K562 (cell line): Measurements from ENCODE around the gene RPLP2. TPM values are rescaled to one million over a fixed set of nuclear protein-coding genes. Genes with fewer than 3 reads are reported as not detected.
A peak's percentile ranks its signal among the peaks of the same experiment; 100 is the strongest.

Experiments used
- ATAC-seq: fragments of 200-7000 bp; cut with Tn5 transposase; 3 replicates; pipeline ENCODE4 v1.9.1; 2020; ENCODE audit warnings: moderate library complexity
- BruUV-seq: library from RNA; stranded (reverse); fragments of 400-500 nt; replicated peaks from 2 replicates; lab custom pipeline; 2021; lab: Mats Ljungman, UMichigan
- CTCF ChIA-PET: fragments of 300-600 bp; formaldehyde crosslinking; extraction: SDS; loops from one replicate; lab custom pipeline; 2021; ENCODE audit warnings: low intra/inter-chr PET ratio; lab: Yijun Ruan, JAX
- POLR2A ChIA-PET: fragments of 300-600, 350-650 bp; sonication (Branson Sonifier 250); formaldehyde crosslinking; extraction: SDS; loops from one replicate; lab custom pipeline; 2021; ENCODE audit warnings: antibody characterized with exemption, inconsistent platforms; lab: Yijun Ruan, JAX
- DNase-seq, 4 experiments: peaks; one replicate each; pipeline versions ENCODE4 v3.0.0 to v3.0.0-alpha.2; 2011 to 2018; ENCODE audit warnings: low spot score in 3 of 4, mixed read lengths in 3 of 4; ENCODE audit errors: extremely low read depth in 1 of 4
- FAIRE-seq: peaks from 2 replicates; lab custom pipeline; 2011; peaks lifted over from hg19 to GRCh38; lab: Jason Lieb, UNC
- H2AFZ ChIP-seq: 2 replicates; pipeline ENCODE4 v1.6.0; 2011; ENCODE audit warnings: low read depth, low read length, control low read depth, inconsistent platforms
- H3K27ac ChIP-seq: fragments of 200-600 bp; 3 replicates; pipeline ENCODE4 v1.8.0; 2011; ENCODE audit warnings: low read depth, mild to moderate bottlenecking, control low read depth, inconsistent platforms, low read length, moderate library complexity, mixed read lengths; ENCODE audit errors: extremely low read depth
- H3K27me3 ChIP-seq, 2 experiments: fragments of 300-600 bp in 1 of 2; 2 replicates in 1 of 2; 3 replicates in 1 of 2; pipeline versions ENCODE4 v1.6.0 to v1.8.0; 2011; ENCODE audit warnings: inconsistent platforms in 2 of 2, low read length in 2 of 2, mild to moderate bottlenecking in 1 of 2, mixed read lengths in 1 of 2, moderate library complexity in 1 of 2; ENCODE audit not compliant: control insufficient read depth in 2 of 2, insufficient read depth in 2 of 2
- H3K36me3 ChIP-seq: fragments of 300-600 bp; 3 replicates; pipeline ENCODE4 v1.8.0; 2011; ENCODE audit warnings: mild to moderate bottlenecking, low read length, inconsistent platforms; ENCODE audit not compliant: control insufficient read depth, insufficient read depth
- H3K4me1 ChIP-seq, 2 experiments: fragments of 200-600 bp in 1 of 2; replicated peaks in 1 of 2; 2 replicates in 1 of 2; 3 replicates in 1 of 2; pipeline versions ENCODE4 v1.5.1 to v1.8.0; 2011; ENCODE audit warnings: inconsistent platforms in 2 of 2, low read length in 2 of 2, mild to moderate bottlenecking in 1 of 2, mixed read lengths in 1 of 2, moderate library complexity in 1 of 2; ENCODE audit not compliant: control insufficient read depth in 2 of 2, insufficient read depth in 2 of 2
- H3K4me2 ChIP-seq: 2 replicates; pipeline ENCODE4 v1.6.1; 2011; ENCODE audit warnings: low read length, control low read depth, inconsistent platforms, mixed read lengths; ENCODE audit not compliant: insufficient read depth
- H3K4me3 ChIP-seq: fragments of 200-600 bp; sonication (generic), shearing (Covaris generic); 2 replicates; pipeline ENCODE4 v1.5.1; 2016; ENCODE audit warnings: control low read depth, inconsistent platforms
- H3K79me2 ChIP-seq: fragments of 200-600 bp; 3 replicates; pipeline ENCODE4 v1.8.0; 2011; ENCODE audit warnings: low read length, inconsistent platforms; ENCODE audit not compliant: control insufficient read depth, insufficient read depth
- H3K9ac ChIP-seq, 2 experiments: 2 replicates each; pipeline versions ENCODE4 v1.6.0 to v1.6.1; 2011; ENCODE audit warnings: low read depth in 2 of 2, low read length in 2 of 2, control low read depth in 1 of 2, inconsistent platforms in 1 of 2, mild to moderate bottlenecking in 1 of 2, mixed read lengths in 1 of 2; ENCODE audit not compliant: insufficient read depth in 1 of 2
- H3K9me1 ChIP-seq: one replicate; pipeline ENCODE4 v1.6.0; 2011; ENCODE audit warnings: inconsistent platforms, mild to moderate bottlenecking, low read length, moderate library complexity; ENCODE audit not compliant: control insufficient read depth, insufficient read depth
- H3K9me3 ChIP-seq: replicated peaks from 2 replicates; pipeline ENCODE4 v1.5.1; 2011; ENCODE audit warnings: low read depth, low read length, inconsistent platforms; ENCODE audit not compliant: control insufficient read depth, insufficient read depth
- H4K20me1 ChIP-seq: replicated peaks from 2 replicates; pipeline ENCODE4 v1.6.1; 2011; ENCODE audit warnings: low read length, inconsistent platforms, mixed read lengths; ENCODE audit not compliant: control insufficient read depth, insufficient read depth
- ATF3 ChIP-seq, 2 experiments: fragments of 450-650 bp in 1 of 2; sonication (generic) in 1 of 2; formaldehyde crosslinking in 1 of 2; IDR thresholded peaks in 1 of 2; conservative IDR thresholded peaks in 1 of 2; 2 replicates each; pipeline versions ENCODE4 v1.6.1 to v1.8.1; 2016 to 2023; ENCODE audit warnings: mild to moderate bottlenecking in 2 of 2, moderate library complexity in 2 of 2, inconsistent platforms in 1 of 2, missing genetic modification reagents in 1 of 2
- CCNT2 ChIP-seq: IDR thresholded peaks from 2 replicates; pipeline ENCODE4 v1.6.1; 2011; ENCODE audit warnings: borderline replicate concordance, low read depth, mild to moderate bottlenecking, moderate library complexity, mixed read lengths, low read length; ENCODE audit not compliant: insufficient read length; ENCODE audit errors: extremely low read depth
- CEBPB ChIP-seq: fragments of 450-650 bp; IDR thresholded peaks from 2 replicates; pipeline ENCODE4 v1.6.1; 2016; ENCODE audit warnings: missing genetic modification characterization, missing compliant biosample characterization
- CEBPG ChIP-seq, 3 experiments: fragments of 200-800 bp in 1 of 3; sonication (Bioruptor generic) in 1 of 3; sonication (generic) in 1 of 3; formaldehyde crosslinking in 1 of 3; IDR thresholded peaks in 2 of 3; conservative IDR thresholded peaks in 1 of 3; 2 replicates each; pipeline versions ENCODE4 v1.6.1 to v1.8.0; 2016 to 2022; ENCODE audit warnings: missing compliant biosample characterization in 2 of 3, missing genetic modification characterization in 2 of 3, mild to moderate bottlenecking in 1 of 3, missing genetic modification reagents in 1 of 3
- E2F3 ChIP-seq: fragments of 250-450 bp; sonication (Bioruptor Pico); IDR thresholded peaks from 2 replicates; pipeline ENCODE4 v1.4.0; 2020; ENCODE audit warnings: mild to moderate bottlenecking
- EHMT2 ChIP-seq: fragments of 450-650 bp; IDR thresholded peaks from 2 replicates; pipeline ENCODE4 v1.6.1; 2018; ENCODE audit warnings: antibody characterized with exemption
- KLF16 ChIP-seq: IDR thresholded peaks from 2 replicates; pipeline ENCODE4 v1.6.1; 2016; ENCODE audit warnings: antibody characterized with exemption
- POLR2G ChIP-seq: fragments of 200-400 bp; formaldehyde crosslinking; IDR thresholded peaks from 2 replicates; pipeline ENCODE4 v1.6.1; 2017; ENCODE audit warnings: low read depth, mild to moderate bottlenecking, antibody characterized with exemption, low read length, moderate library complexity
- TFAP4 ChIP-seq: sonication (generic); formaldehyde crosslinking; IDR thresholded peaks from 2 replicates; pipeline ENCODE4 v1.8.0; 2022; ENCODE audit warnings: missing genetic modification reagents, mild to moderate bottlenecking, moderate library complexity, borderline replicate concordance
- ZBTB7A ChIP-seq: IDR thresholded peaks from 2 replicates; pipeline ENCODE4 v1.6.1; 2011; ENCODE audit warnings: low read depth, mild to moderate bottlenecking, low read length, moderate library complexity, borderline replicate concordance; ENCODE audit not compliant: control insufficient read depth
- ZNF146 ChIP-seq: IDR thresholded peaks from one replicate; pipeline ENCODE4 v1.6.1; 2018; ENCODE audit warnings: missing compliant biosample characterization; ENCODE audit not compliant: unreplicated experiment
- ZNF197 ChIP-seq: fragments of 200-800 bp; sonication (Bioruptor generic); IDR thresholded peaks from 2 replicates; pipeline ENCODE4 v1.6.1; 2016; ENCODE audit warnings: low read depth, missing genetic modification characterization, missing compliant biosample characterization
- WGBS: fragments of 100-300 bp; shearing (Covaris generic); methylation state at CpG from one replicate; pipeline ENCODE4 v1.1.6; 2016; ENCODE audit warnings: low coverage, mixed read lengths; ENCODE audit not compliant: insufficient coverage; ENCODE audit errors: missing lambda C conversion rate; 5-methylcytosine and 5-hydroxymethylcytosine counted together
- in situ Hi-C: fragments of 300-500 bp; cut with MboI; formaldehyde crosslinking; loops from 4 replicates; pipeline ENCODE4 v1.15.0; 2018; ENCODE audit warnings: inconsistent platforms, mixed read lengths
- intact Hi-C: fragments of 100-400 bp; cut with micrococcal nuclease; formaldehyde crosslinking; loops from 2 replicates; pipeline ENCODE4 v1.14.2; 2022
- polyA plus RNA-seq, 8 experiments: library from polyadenylated mRNA; depleted of rRNA in 4 of 8; stranded (reverse) in 5 of 8; unstranded in 3 of 8; fragments of >200 nt; fragmentation: Nextera tagmentation in 2 of 8; fragmentation: Illumina TruSeq in 1 of 8; extraction: Ambion mirVana in 2 of 8; extraction: Trizol in 1 of 8; gene quantifications; 2 replicates each; pipeline versions ENCODE4 v1.2.1 to v1.2.3, GENCODE V29; 2011 to 2014; ENCODE audit warnings: inconsistent platforms in 1 of 8, missing spikeins in 1 of 8
- total RNA-seq, 7 experiments: library from RNA; depleted of rRNA in 6 of 7; stranded (reverse); fragments of >200 nt in 6 of 7; fragmentation: Illumina TruSeq in 2 of 7; extraction: Trizol in 2 of 7; gene quantifications; 2 replicates each; pipeline versions ENCODE4 v1.2.1 to v1.2.3, GENCODE V29; 2011 to 2021; ENCODE audit warnings: low replicate concordance in 1 of 7
- TF ChIP-seq, protein P1 (sequence below): IDR thresholded peaks from 2 replicates; pipeline ENCODE4 v1.6.1; 2011; ENCODE audit not compliant: insufficient read length; ENCODE audit errors: extremely low read depth
- TF ChIP-seq, protein P2 (sequence below): sonication (generic); formaldehyde crosslinking; IDR thresholded peaks from 2 replicates; pipeline ENCODE4 v1.9.0; 2022; ENCODE audit warnings: mild to moderate bottlenecking, missing genetic modification reagents

RPLP2 gene
- total and polyA plus RNA-seq, 9 of the 15 experiments (the other 6 are each of a cell fraction or from before 2014, with no cell fraction given): 528 to 3,807 (median 1,633) TPM

DNA sequence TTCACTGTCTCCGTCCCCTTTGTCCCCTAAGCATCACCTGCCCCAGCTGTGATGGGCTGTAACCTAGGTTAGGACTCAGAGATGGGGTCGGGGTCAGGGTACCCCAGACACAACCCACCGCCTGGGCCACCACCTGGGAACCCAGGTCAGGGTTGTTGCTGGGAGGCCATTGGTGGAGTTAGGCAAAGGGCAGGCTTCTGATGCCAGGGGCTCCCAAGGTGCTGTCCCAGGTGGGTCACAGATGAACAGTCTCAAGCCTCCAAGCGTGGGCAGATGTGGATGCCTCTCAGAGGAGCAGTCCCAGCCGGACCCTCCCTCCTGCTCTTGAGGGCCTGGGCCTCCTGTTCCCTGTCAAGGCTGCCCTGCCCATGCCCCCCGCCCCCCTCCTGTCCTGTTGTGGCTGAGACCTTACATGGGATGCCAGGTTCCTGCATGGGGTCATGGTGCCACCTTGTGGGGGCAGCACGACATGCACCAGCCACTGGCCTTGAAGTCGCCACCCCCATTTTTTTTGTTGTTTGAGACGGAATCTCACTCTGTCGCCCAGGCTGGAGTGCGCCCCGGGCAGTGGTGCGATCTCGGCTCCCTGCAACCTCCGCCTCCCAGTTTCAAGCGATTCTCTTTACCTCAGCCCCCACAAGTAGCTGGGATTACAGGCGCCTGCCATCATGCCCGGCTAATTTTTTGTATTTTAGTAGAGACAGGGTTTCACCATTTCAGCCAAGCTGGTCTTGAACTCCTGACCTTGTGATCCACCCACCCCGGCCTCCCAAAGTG is 44.6 kb upstream of the RPLP2 start (continued):
- TF ChIP-seq, protein P1, sequence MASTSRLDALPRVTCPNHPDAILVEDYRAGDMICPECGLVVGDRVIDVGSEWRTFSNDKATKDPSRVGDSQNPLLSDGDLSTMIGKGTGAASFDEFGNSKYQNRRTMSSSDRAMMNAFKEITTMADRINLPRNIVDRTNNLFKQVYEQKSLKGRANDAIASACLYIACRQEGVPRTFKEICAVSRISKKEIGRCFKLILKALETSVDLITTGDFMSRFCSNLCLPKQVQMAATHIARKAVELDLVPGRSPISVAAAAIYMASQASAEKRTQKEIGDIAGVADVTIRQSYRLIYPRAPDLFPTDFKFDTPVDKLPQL: no peak
- TF ChIP-seq ZNF146 (CRISPR knock-in tag) (no peak), TFAP4 (CRISPR knock-in tag) (no peak)

DNA sequence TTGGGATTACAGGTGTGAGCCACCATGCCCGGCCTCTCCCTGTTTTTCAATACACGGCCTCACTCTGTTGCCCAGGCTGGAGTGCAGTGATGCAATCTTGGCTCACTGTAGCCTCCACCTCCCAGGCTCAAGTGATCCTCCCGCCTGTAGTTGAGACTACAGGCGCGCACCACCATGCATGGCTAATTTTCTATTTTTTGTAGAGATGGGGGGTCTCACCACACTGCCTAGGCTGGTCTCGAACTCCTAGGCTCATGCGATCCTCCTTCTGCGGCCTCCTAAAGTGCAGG is 44.0 kb upstream of the RPLP2 start:
- Histone ChIP-seq H3K9me3 (no peaks in the 10 kb centered on the region), H3K27ac (no peak overlapping the region), H3K27me3 (no peaks in the 10 kb centered on the region), H3K79me2 (0 out of 3 replicates have a peak, but pooled peaks cover 9% of the 10 kb centered on the region), H3K4me3 (no peak overlapping the region), H4K20me1 (peaks cover 36% of the 10 kb centered on the region), H2AFZ (no peak overlapping the region), H3K36me3 (peaks cover 81% of the 10 kb centered on the region), H3K4me2 (no peak overlapping the region), H3K4me1 (peaks cover 8 to 44% of the 10 kb centered on the region in 2 experiments; a peak in 4 of 5 replicates), H3K9me1 (peaks cover 6% of the 10 kb centered on the region), H3K9ac (no peak overlapping the region)
- in situ Hi-C loops (no loop called here), intact Hi-C loops (no loop called here)
- POLR2A ChIA-PET: interaction anchor here (1.0 to 4.7 kb wide), 5 partner anchors 10 to 70 kb away, joined by 4 to 21 read pairs (median 5); partner anchors contain the start of genes DEAF1 and TMEM80
- FAIRE-seq: no peak
- no TSS peak for BruUV-seq
- DNase-seq: no peak
- CTCF ChIA-PET: interaction anchor here (1.5 kb wide), 1 partner anchor 38 kb away, joined by 8 read pairs; no protein-coding TSS in a partner anchor
- 95% methylated on average over 8 of the region's 8 CpGs for WGBS
- no peak for ATAC-seq
- no peak for TF ChIP-seq CCNT2
- no peak; the same call in 1 of the 2 replicates for TF ChIP-seq CEBPG (CRISPR knock-in tag; IDR thresholded peaks at IDR 0.05)
- TF ChIP-seq CEBPG (tag; conservative IDR thresholded peaks at IDR 0.05 in 1 of 2, IDR thresholded peaks at IDR 0.05 in 1 of 2): peak; percentile 18 to 26; a peak in 1 of 4 replicates
- TF ChIP-seq CEBPB (tag): peak; percentile 43; the same call in 1 of the 2 replicates
- peak; percentile 66 for TF ChIP-seq ATF3 (IDR thresholded peaks at IDR 0.05)
- no peak for TF ChIP-seq ATF3 (CRISPR knock-in tag; conservative IDR thresholded peaks at IDR 0.05)
- TF ChIP-seq, protein P2, sequence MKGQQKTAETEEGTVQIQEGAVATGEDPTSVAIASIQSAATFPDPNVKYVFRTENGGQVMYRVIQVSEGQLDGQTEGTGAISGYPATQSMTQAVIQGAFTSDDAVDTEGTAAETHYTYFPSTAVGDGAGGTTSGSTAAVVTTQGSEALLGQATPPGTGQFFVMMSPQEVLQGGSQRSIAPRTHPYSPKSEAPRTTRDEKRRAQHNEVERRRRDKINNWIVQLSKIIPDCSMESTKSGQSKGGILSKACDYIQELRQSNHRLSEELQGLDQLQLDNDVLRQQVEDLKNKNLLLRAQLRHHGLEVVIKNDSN (CRISPR knock-in tag): no peak
- TF ChIP-seq E2F3 (CRISPR knock-in tag): no peak
- TF ChIP-seq POLR2G: peak; percentile 11; the same call in 1 of the 2 replicates
- no peak for TF ChIP-seq ZBTB7A
- TF ChIP-seq EHMT2: no peak
- no peak for TF ChIP-seq ZNF197 (CRISPR knock-in tag)
- no peak for TF ChIP-seq KLF16
